ENCODE results near the gene ERP44.
A peak's percentile ranks its signal among the peaks of the same experiment; 100 is the strongest.
"Not testable (repeated sequence)": the region's sequence is repeated elsewhere in the genome, so short reads cannot be mapped to it uniquely, and the experiment has no call there.

Gene ERP44

DNA sequence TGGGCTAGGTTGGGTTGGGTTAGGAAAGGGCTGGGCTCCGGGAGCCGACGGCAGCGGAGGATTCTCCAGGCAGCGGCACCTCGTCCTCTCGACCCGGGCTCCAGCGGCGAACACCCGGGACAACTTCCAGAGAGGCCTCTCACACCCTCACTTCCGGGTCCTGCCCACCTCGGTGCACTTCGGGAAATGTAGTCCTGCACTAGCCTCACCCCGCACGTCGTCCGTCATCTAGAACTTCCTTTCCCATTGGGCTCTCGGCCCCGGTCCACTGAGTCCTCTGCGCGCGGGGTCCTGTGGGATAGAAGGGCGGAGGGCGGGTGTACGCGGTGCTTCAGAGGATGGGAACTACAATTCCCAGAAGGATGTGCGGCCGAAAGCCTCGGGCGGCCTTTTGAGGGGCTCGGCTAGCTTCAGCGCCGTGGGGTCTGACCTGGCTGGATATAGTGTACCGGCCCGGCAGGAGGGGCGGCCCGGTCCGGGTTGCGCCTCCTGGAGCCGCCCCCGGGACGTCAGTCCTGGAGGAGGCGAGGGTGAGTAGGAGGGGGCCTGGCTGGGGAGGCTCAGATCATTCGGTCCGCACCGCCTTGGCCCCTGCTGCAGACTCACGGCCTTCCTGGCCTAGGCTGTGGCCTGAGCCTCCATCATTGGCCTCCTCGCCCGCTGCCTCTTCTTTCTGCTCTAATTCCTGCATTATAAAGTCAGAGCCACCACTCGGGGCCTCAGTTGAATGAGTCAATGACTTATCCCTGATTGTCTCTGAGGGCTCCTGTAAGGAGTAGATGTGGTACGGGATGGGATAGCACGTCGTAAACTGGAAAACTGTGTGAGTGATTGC lies at the start of gene ERP44, which contains the start of gene INVS:
TSS of gene ERP44 (minus strand) at position 114 of the 835 bp plus-strand sequence. CDS start 160 bp downstream, outside the sequence.
TSS of gene INVS (plus strand) at position 357 of the 835 bp plus-strand sequence. CDS start 5,279 bp downstream, outside the sequence.
- peak; percentile 58 to 92 for DNase-seq

GRCh38 chr9:100145976-100146375 lies 47.2 kb upstream of the ERP44 start:
- DNase-seq = not testable (repeated sequence)

GRCh38 chr9:100145167-100145934 lies 46.6 kb upstream of the ERP44 start:
- not testable (repeated sequence) for DNase-seq

DNA sequence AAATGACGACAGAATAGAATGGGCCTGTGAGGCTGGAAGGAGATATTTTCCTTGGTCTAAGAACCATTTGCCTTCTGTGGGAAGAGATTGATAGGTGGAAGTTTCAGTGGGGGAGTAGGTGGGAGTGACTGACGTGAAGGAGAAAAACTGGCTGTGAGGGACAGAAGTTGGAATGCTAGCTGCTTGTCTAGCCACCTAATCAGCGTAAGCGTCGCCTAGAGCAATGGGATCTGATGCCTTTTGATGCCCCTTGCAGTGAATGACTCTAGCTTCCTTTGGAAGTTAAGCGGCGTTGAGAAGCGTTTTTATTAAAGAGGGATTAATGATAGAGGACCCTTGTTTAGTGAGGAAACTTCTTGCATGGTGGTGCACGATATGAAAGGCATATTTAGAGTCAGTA lies 43.1 kb upstream of the ERP44 start:
- not testable (repeated sequence) for DNase-seq

GRCh38 chr9:100140303-100140702 lies 41.5 kb upstream of the ERP44 start:
- DNase-seq = not testable (repeated sequence)

DNA sequence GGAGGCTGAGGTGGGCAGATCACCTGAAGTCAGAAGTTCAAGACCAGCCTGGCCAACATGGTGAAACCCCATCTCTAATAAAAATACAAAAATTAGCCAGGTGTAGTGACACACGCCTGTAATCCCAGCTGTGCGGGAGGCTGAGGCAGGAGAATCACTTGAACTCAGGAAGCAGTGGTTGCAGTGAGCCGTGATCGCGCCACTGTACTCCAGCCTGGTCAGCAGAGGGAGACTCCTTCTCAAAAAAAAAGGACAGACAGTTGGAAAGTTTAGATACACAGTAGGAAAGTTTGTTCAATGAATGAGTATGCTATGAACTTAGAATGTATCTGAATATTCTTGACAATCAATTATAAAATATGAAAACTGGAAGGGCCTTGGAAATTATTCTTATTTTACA lies 38.0 kb upstream of the ERP44 start:
- not testable (repeated sequence) for DNase-seq

DNA sequence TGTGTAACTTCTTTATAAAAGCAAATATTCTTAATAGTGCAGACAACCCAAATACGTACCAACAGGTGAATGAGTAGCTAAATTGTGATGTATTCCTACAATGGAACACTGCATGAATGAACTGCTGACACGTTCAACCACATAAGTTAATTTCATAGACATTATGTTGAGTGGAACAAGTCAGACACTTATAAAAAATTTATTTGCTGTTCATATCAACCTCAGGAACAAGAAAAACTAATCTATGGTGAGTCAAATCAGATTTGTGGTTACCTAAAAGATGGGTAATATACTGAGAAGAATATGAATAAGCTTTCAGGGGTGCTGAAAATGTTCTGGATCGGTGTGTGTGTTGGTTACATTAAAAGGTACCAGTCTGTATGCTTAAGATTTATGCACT lies 35.9 kb upstream of the ERP44 start:
- no peak for DNase-seq

DNA sequence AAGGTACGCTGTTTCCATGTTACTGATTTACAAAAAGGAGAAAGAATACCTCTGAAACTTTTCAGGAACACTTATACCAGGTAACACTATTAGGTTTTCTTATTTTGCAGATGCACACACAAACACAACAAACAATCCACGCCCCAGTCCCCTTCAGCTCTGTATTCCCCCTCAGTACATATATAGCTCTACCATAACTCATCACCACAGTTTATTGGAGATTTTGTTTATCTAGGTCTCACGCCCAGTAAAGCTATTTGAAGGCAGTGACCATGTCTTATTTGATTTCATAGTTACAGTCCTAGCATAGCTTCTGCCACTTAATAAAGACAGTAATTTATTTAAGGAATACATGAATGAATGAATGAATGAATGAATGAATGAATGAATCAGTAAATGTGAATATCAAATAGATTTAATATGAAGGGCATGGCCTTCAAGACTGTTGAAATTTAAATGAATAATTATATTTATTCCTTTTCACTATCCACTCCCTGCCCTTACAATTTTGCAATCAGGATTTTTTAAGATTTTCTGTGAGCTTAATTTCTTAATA lies 33.2 kb upstream of the ERP44 start:
- no peak for DNase-seq

DNA sequence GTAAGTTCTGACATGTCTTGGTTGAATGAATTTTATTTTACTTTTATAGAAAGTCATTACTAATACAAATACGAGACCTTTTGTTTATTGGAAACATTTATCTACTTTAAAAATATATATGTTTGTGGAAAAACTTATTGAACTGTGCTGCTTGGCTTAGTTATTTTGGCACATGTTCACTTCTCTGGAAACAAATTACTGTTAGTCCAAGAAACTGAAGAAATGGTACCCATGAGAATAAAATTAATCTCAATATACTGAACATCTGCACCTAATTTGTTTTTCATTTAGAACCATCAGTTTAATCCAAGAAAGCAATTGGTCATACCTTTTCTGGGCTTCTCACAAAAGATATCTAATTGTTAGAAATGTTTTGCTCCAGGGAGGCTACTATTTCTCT lies 32.4 kb upstream of the ERP44 start:
- no peak for DNase-seq

DNA sequence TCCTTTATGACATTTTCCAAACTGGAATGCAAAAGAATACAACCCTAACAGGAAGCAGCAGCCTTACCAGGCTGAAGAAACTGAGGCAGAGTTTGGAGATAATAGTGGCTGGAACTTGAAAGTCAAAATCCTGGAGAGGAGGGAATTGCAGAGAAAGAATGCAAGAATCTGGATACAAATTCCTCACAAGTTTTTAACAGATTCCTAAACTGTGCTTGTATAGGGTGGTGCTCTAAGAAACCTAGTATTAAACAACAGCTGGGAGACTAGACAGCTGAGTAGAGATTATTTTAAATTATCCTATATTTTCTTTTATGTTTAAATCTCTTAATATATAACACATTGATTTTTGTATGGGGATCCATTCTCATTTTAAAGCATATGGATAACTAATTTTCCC lies 31.0 kb upstream of the ERP44 start:
- no peak for DNase-seq

GRCh38 chr9:100126423-100126822 lies 27.6 kb upstream of the ERP44 start:
- DNase-seq = no peak

- no peak for DNase-seq
Observed at GRCh38 chr9:100125910-100126309, 27.1 kb upstream of the ERP44 start.

GRCh38 chr9:100125236-100125635 lies 26.4 kb upstream of the ERP44 start:
- no peak for DNase-seq

- no peak for DNase-seq
Observed at GRCh38 chr9:100120286-100120685, 21.5 kb upstream of the ERP44 start.

DNA sequence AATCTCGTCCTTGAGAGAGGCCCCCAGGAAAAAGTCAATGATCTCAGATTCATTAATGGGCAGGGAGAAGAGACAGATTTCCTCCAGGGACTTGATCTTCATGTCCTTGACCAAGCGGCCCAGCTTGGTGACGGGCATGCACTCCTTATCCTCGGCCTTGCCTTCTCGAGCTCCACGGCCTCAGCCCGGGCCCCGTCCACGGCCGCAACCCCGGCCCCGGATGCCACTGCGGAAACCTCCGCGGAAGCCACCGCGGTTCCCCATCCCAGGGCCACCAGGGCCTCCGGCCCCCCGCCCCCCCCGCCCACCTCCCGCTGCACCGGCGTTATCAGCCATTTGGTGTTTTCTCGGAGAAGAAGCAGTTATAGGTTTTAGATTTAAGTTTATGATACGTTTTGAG lies 18.5 kb upstream of the ERP44 start:
- DNase-seq = no peak

DNA sequence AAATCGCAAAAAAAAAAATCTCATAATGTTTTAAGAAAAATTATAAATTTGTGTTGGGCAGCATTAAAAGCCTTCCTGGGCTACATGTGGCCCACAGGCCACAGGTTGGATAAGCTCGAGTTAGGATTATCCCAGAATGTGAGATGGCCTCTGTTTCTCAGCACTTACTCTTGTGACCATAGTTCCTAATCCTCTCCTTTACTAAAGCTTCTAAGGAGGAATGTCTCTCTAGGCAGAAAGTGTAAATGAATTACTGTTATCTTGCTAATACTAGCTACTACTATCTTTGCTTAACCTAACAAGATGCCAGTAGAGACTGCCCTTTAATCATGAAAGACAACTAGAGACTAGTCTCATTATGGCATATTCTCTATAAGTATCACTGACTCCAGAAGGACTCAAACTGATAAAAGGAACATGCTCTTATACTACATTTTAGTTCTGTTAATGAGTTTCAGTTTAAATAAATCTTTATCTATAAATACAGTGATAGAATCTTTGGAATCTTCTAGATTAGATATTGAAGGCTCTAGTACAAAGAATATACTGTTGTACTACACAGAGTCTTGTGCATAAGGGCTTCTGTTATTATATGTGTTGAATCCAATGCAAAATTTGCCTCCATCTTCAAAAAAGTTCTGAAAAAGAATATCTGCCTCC lies 14.0 kb upstream of the ERP44 start:
- no peak for DNase-seq

DNA sequence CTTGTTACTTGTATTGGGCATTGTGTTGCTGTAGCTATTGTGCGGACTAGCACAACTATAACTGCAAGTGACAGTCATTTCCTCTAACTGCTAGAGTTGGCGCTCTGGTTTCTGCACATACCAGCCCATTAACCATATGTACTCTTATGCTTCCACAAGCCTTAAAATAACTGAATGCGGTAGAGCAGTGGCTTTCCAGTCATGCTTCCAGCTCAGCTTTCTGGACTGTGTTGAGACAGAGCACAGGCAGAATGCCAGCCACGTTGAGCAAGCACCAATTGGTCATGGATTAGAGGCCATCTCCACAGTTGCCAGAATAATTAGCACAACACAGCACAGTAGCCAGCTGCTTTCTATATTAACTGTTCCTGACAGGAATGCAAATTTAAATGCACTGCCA lies 12.4 kb upstream of the ERP44 start:
- no peak for DNase-seq

- no peak for DNase-seq
Observed at GRCh38 chr9:100108559-100108958, 9.8 kb upstream of the ERP44 start.

DNA sequence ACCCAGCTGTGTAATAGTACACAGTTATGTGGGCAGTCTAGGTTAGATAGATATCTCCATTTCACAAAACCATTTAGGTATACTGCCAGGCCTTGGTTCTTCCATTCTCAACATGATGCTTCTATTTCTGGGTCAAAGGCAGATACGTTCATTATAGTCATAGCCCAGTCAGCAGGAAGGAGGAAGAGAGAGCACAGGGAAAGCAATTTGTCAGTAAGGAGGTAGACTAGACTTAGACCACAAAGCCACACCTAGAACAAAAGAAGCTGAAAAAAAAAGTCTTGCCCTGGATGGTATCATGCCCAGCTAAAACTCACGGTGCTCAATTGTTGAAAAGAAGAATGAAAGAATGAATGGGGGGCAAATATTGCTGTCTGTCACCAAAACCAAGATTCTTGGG lies 7.8 kb upstream of the ERP44 start:
- DNase-seq = no peak

DNA sequence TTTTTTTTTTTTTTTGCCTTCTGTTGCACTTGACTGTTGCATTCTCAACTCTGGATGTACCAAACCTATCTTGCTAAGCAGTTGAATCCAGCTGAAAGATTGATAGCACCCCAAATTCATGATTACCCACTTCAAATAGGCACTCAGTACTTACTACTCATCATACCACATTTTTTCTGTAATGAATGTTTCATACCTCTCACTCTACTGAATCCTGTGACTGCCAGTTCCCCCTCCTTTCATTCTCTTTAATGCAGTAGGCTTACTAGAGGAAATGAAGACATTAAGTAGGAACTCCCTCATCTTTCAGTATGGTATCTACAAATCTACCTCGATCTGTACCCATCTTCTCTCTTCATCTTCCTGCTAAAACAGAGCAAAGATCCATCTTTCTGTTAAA lies 7.1 kb upstream of the ERP44 start:
- DNase-seq = no peak

- no peak for DNase-seq
Observed at GRCh38 chr9:100104314-100104713, 5.5 kb upstream of the ERP44 start.

- DNase-seq = no peak
Observed at GRCh38 chr9:100101608-100102007, 2.8 kb upstream of the ERP44 start.

DNA sequence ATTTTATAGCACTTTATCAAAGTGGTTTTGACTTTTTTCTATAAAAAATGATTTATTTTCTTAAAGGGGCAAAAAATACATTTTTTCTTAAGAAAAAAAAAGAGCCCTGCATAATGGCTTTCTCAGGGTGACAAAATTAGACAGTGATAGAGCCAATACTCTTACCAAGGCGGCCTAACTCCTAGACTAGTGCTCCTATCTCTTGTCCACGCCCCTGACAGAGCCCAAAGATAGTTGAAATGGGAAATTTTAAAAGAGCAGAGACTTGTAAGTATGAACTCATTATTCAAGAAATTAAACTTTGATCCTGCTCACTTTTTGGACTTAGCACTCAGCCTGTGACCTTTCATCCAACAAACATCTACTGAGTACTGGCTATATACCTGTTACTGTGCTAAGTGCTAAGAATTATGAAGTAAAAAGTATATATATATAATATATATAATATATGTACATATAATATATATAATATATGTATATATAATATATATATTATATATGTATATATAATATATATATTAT lies 1.4 kb upstream of the ERP44 start:
- DNase-seq = no peak
